Inflammatory macrophage treated with lipopolysaccharide for 1 hour (primary cell): ENCODE data around the gene TMEM138.
"Not testable (repeated sequence)": the region's sequence is repeated elsewhere in the genome, so short reads cannot be mapped to it uniquely, and the experiment has no call there.

Experiments
- DNase-seq, 2 donors: peaks; one replicate each; pipeline ENCODE4 v3.0.0-alpha.2; 2020 to 2022

Gene TMEM138

DNA sequence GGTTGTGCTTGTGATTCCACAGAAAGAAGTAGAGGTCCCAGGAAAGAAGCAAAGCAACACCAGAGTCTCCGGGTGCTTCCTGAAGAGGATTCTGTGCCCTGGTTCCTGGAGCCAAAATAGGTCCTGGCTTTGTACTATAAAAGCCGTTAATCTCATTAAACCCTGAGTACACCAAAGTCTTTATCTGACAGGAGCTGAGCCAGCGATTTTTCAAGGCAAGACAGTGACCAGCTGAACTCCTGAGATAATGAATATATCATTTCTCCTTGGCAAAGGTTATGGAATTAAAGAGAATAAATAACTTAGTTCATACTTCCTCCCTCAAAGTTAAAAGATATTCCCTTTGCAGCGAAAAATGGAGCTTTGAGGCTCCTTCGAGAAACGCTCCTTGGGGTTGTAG lies 5.2 kb downstream of the TMEM138 start:
- no peak for DNase-seq

DNA sequence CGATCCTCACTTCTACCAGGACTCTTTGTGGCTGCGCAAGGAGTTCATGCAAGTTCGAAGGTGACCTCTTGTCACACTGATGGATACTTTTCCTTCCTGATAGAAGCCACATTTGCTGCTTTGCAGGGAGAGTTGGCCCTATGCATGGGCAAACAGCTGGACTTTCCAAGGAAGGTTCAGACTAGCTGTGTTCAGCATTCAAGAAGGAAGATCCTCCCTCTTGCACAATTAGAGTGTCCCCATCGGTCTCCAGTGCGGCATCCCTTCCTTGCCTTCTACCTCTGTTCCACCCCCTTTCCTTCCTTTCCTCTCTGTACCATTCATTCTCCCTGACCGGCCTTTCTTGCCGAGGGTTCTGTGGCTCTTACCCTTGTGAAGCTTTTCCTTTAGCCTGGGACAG lies 6.5 kb downstream of the TMEM138 start:
- peak in 1 of 2 donors; percentile 72 for DNase-seq

DNA sequence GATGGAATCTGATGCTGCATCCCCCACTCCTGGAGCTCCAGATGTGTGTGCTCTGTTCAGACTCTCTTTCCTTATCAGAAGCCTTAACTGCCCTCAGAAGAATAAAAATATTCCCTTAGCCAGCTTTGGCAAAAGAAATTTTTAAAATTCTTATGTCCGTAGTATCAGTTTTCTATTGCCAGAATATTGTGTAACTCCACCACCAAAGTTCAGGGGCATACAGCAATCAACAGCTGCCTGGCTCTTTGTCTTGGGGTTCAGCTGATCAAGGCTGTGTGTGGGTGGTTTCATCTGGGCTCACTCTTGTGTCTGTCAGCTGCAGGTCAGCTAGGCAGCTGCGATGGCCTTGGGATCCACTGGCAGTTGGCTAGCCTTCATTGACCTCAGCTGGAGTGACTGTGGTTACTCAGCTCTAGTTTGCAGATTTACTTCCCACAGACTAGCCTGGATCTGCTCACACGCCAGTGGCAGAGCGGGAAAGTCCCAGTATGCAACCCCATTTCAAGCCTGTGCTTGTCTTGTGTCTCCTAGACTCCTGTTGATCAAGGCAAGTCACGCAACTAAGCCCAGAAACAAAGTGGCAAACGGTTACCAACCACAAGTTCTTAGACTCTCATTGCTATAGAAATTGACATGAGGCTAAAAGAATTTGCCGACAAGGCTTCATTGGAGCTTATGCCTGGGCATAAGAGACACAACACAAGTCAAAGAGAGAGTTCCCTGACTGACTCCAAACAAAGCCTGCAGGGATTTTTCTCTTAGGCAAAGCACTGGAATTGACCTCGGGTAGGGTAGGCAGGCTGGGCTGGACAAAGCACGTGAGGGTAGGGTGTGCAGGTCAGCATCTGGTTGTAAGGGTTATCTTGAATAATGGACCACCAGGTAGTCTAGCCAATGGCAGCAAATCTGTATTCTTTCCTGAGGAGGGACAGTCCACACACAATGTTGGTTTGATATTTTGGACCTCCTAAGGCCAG lies 7.5 kb downstream of the TMEM138 start:
- DNase-seq: peak; percentile 73 to 99

DNA sequence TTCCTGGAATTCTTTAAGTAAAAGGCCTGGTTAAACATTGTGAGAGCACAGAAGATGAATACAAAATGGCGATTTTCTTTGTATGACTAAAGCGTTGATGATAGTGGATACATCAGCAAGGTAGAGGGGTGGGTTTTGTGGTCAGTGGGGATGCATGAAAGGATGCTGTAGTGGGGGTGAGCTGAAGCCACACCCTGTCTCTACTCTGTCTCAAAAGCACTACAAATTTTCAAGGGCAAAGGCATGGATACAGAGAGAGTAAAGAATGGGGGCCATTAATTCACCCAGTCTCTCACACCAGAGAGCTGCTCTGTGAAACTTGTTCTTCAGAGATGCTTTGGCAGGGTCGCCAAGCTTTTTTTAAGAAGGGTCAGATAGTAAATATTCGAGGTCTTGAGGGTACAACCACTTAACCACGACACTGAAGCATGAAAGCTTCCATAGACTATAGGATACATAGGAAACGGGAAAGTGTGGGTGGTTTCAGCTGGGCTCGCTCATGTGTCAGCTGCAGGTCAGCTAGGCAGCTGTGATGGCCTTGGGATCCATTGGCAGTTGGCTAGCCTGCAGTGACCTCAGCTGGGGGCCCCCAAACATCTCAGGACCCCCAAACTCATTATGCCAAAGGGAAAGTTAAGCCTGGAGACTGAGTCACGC lies 8.3 kb downstream of the TMEM138 start:
- no peak for DNase-seq

DNA sequence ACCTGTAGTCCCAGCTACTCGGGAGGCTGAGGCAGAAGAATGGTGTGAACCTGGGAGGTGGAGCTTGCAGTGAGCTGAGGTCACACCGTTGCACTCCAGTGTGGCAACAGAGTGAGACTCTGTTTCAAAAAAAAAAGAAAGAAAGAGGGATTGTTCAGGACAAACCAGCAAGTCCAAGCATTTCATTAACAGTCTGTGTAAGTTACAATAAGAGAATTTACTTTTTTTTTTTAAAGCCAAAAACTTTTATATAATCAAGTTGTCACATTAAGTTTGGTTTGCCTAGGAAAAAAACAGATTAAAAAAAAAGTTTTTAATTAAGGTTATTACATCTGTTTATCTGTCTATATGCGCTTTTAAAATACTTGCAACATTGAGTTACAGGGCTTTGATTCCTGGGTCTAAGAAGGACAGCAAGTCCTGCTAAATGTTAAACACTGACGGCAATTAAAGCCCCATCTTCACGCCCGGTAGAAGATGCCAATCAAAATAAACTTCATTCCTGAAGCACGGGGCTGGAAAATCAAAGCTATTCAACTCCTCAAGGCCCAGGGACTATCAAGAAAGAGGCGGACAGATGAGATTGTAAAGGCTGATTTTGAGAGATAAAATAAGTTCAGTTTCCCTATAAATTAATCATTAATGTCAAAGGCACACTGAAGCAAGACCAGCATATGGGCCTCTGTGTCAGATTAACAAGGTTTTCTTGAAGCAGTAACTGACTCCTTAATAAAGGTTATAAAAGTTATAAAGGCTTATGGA lies 10.7 kb downstream of the TMEM138 start:
- DNase-seq: no peak

DNA sequence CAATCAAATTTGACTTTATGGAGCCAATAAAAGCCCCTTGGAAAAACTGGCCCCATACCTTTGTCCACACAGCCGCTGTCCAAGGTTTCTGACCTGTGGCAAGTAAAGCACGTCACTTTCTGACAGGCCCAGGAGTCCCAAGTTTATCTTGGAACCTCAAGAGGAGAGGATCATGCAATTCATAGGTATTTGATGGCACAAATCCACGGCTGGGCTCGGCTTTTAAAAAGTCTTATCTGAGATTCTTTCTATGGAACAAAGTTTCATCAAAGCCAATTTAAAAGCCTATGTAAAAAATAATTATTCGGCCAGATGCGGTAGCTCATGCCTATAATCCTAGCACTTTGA lies 13.6 kb downstream of the TMEM138 start:
- no peak for DNase-seq

DNA sequence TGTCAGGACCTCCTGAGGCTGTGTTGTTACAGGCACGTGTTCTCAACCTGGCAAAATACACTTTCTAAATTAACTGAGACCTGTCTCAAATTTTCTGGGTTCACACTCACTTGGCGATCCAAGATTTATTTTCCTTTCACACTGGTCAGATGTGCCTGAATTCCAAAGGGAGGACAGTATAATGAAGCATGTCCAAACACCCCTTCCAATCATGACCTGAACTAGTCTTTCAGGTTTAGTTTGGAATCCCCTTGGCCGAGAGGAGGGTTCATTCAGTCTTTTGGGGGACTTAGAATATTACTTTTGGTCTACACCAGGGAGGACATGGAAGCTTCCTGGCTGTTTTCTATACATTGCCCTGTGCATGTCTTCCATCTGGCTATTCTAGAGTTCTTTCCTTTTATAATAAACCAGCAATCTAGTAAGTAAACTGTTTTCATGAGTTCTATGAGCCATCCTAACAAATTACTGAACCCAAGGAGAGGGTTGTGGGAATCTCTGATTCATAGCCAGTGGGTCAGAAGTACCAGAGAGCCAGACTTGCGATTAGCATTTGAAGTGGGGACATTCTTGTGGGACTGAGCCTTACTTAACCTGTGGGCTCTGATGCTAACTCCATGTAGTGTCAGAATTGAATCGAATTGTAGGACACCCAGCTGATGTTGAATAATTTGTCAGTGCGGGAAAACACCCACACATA lies 15.4 kb downstream of the TMEM138 start:
- no peak for DNase-seq

DNA sequence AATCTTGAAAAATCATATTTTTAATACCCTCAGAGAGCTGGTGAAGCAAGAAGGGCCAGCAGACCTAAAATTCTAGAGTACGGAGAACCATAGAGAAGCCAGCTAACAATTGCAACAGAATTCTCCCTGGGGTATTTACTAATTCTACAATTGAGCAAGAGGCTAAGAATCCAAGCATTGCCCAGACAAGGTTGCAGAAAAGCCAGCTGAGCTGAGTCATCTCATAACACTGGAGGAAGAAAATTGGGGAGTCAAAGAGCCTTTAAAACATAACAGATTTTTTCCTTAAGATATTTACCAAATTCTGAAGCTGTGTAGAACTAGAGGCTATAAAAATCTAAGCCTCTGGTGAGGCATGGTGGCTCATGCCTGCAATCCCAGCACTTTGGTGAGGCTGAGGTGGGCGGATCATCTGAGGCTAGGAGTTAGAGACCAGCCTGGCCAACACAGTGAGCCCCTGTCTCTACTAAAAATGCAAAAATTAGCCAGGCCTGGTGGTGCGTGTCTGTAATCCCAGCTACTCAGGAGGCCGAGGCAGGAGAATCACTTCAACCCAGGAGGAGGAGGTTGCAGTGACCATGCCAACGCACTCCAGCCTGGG lies 16.6 kb downstream of the TMEM138 start:
- DNase-seq: peak; percentile 94 to 95

DNA sequence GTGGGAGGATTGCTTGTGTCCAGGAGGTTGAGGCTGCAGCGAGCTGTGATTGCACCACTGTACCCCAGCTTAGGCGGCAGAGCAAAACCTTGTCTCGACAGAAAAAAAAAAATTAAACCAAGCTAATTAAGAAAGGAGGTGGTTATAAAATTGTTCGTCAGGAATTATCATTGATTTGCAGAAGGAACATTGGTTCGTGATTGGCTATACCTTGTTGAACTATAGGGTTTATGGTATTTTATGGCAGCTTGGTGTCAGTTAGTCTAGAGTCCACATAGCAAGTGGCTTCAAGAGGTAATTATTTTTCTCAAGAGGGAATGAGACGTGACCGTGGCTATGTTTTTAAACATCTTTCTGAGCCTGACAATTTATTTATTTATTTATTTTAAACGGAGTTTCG lies 18.7 kb downstream of the TMEM138 start:
- no peak for DNase-seq

DNA sequence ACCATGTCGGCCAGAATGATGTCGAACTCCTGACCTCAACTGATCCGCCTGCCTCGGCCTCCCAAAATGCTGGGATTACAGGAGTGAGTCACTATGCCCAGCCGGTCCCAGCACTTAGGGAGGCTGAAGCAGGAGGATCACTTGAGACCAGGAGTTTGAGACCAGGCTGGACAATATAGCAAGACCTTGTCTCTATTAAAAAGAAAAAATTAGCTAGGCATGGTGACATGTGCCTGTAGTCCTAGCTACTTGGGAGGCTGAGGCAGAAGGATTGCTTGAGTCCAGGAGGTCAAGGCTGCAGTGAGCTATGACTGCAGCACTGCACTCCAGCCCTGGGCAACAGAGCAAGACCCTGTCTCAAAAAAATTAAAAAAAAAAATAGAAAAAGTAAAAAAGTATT lies 21.7 kb downstream of the TMEM138 start:
- DNase-seq: not testable (repeated sequence)

DNA sequence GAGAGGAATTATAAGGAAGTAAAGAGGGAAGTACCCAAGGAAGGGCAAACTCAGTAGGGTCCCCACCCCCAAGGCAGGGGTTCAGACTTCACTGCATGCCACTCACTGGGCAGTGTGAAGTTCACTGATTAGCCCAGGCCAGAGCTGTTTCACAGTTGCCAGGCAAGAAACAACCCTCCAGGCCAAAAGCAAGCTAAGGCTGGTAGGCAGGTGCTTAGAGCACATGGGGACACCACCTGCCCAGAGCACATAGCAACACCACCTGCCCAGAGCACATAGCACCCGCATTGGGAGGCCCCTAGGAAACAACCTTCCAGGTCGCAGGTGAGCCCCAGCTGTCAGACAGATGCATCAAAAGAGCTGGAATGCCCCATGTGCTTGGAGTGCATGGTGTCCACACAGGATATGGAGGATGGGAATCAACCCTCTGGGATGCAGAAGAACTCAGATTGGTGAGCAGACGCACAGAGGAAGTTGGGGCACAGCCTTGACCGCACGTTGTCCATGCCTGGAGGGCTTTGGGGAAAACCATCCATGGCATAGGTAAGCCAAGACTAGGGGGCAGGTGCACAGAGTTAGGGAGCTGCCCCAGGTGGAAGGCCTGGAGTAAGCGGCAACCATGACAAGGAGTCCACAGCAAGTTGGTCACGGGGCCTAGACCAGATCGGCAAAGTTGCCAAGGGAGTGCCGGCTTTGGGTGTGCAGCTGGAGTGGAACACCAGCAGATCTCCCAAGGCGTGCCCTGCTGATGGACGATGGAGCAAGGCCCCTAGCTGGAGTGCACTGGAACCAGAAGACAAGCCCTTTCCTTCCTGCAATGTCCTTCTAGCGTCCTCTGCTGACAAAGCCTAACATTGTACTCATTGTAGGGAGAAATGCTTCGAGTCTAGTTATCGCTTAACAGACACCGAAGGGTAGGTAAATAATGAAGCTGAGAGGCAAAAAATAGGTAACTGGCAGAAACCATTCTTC lies 22.4 kb downstream of the TMEM138 start:
- DNase-seq: peak in 1 of 2 donors; percentile 38

DNA sequence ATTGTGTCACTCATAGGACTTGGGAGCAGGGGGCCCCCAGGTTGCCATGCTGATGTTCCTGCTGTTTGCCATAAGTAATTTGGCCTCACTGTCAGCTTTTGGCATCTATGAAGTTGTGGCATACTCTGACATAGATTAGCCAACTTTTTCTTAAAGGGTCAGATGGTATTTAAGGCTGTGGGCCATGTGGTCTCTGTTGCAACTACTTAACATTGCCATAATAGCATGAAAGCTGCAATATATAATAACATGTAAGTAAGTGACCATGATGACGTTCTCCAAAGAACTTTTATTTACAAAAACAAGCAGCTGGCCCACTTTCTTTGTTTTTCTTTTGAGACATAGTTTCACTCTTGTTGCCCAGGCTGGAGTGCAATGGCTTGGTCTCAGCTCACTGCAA lies 28.0 kb downstream of the TMEM138 start:
- no peak for DNase-seq

DNA sequence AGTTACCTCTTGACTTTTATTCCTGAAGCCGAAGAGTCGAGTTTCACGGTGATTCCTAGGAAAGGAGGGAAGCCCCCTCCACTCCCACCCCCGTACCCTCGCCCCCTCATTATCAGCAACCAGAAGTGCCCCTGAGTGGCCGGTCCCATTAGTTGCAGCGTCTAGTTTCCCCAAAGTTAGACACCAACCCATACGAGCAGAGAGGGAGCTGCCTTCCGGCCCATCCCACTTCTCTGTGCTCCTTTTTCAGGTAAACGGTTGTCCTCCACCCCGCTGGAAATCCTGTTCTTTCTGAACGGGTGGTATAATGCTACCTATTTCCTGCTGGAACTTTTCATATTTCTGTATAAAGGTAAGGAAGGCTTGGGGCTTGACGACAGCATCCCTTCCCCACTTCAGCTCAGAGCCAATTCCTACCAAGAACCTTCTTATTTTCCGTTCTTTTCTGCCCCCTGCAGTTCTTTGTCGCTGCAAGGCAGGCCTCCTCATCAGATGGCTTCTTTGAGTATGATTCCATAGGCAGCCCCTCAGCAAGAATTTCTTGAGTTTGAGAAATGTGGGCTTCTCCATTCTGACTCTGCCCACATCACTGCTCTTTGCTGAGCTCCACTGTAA lies 30.9 kb downstream of the TMEM138 start:
- no peak for DNase-seq

DNA sequence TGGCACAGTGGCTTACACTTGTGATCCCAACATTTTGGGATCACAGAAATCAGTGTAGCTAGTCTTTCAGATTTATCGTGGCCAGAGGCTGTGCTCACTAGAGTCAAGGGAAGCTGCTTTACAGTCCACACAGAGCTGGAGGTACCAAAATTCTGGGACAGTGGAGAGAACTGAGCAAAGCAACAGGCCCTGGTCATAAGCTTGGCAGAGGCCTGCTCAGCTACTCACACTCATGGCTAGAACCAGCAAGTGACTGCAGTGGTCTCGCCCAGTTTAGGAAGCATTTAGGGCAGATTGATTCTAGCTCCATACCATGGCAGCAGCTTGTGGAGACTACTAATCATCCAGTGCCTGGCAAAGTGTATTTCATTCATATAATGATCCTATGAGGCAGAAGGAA lies 39.0 kb downstream of the TMEM138 start:
- no peak for DNase-seq

DNA sequence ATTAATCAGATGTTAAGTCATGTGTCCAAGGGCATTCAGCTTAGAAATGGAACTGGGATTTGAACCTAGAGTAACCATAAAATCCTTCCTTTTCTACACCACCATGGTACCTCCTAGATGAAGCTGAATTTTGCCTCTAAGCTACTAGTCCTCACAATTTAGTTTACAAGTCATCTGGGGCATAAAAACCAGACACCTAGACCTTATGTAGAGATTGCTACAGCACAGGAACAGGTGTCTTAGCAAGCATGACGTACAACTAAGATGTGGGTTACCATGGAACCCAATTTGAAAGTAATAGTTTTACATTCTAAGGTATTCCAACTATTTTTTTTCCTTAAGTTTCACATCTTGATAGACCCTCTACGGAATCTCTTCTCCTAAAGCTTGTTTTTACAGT lies 39.4 kb downstream of the TMEM138 start:
- no peak for DNase-seq

DNA sequence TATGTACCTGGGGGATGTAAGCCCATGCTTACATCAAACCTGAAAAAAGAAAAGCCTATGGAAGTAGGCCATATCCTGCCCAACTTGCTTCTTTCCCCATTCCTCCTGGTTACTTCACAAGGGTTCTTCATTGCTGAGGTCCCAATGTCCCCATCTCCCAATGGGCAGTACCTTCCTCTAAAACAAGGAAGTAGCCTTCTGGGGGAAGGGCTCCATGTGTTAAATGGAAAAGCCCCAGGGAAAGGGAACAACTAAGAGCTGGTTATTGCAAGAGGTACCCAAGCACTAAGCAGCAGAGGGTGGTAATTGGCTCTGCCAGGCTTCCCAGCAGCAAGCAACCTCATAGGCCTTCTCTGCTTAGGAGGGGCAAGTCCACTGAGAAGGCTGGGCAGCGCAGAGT lies 41.5 kb downstream of the TMEM138 start:
- DNase-seq: peak; percentile 68 to 90

DNA sequence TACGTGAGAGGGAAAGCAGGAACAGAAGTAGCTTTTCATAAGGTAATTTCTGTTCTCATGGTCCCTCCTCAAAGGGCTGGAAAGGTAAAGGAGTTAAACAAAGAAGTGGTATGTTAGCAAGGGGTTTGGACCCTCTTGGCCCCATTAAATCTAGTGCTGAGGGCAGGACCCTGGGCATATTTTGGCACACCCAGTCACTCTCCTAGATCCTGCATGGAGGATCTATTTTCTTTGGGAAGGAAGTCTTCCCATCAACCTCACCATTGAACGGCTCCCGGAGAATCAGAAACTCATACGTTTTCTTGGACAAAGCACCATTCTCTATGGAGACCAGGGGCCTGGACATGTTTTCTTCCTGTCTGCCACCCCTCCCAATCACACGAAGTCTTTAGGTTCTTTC lies 41.9 kb downstream of the TMEM138 start:
- no peak for DNase-seq

DNA sequence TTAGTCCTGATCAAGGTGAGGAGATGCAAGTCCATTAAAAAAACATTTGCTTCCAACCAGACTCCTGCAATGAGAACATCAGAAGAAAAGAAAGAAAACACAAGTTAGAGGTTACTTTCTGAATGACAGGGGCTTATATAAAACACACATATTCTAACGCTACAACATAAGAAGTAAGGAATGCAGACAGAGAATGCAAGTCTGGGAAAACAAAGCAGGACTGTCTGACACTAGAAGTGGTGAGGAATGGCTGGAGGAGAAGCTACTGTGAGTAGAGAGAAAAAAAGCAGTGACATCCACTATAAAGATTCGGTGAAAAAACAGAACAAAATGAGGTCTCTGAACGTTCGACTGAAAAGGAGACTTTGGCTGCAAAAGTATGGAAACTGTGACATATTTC lies 42.5 kb downstream of the TMEM138 start:
- no peak for DNase-seq

DNA sequence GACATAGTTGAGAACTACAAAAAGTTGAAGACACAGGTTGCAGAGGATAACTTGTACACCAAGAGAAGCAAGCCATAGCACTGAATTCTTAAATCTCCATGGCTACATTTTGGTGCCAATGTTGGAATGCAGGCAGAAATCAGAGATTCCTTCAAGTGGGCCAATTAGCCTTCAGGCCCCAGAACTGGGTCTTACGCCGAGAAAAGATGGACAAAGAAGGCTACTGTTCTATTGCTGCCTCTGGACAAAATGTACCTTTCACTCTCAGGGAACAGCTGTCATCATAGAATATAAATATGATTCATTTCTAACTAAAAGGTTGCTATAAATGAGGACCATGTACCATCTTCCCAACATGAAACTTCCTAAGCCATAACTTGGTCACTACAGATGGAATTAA lies 43.9 kb downstream of the TMEM138 start:
- no peak for DNase-seq

DNA sequence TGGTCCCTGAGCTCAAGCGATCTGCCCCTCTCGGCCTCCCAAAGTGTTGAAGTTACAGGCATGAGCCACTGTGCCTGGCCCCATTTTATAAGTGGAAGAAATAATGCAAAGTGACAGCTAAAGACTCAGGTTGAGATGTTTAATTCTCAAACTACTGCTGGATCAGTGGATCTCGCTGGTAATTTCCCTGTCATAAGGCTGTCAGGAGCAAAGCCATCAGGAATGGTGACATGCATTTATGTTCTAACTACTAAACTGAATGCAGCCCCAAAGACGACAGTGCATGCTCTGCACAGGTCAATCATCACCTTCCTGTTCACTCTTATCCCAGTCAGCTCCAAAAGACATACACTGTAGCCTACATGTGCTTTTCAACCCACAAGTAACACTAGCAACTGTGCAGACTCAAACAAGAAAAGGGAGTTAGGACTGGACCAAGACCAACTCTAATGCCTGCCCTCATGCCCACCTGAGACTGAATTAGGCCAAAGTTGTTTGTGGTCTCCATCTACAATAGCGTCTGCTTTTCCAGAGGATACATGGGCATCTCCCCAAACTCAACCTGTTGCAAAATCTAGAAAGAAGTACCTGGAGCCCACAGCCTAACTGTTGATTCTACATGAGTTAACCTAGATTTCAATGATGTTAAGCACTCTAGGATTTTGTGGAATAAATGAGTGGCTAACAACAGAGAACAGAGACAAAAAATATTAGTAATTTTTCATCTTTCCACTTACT lies 45.0 kb downstream of the TMEM138 start:
- no peak for DNase-seq
